ENCODE measurements around the gene MUSTN1.

Gene MUSTN1

DNA sequence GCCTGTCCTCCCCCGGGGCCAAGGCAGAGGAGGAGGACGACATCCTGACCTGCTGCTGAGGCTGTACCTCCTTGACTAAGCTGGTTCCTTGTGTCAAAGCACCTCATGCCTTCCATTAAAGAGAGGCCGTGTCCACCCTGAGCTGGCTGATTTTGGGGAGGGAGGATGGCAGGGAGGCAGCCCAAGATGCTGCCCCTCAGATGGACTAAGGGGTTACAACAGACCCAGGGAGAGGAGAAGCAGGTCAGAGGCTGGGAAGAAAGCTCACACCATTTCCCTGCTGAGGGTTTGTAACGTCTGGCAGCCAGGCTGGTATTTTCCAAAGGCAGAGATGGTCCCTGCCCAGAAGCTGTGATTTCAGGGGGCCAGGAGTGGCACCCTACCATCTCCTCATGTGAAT is 42.9 kb downstream of the MUSTN1 start:
- H3K27ac ChIP-seq, result no peak overlapping the region
- no peak for TF ChIP-seq CTCF (conservative IDR thresholded peaks at IDR 0.05)
- TF ChIP-seq ZFX (IDR thresholded peaks at IDR 0.05), result no peak

DNA sequence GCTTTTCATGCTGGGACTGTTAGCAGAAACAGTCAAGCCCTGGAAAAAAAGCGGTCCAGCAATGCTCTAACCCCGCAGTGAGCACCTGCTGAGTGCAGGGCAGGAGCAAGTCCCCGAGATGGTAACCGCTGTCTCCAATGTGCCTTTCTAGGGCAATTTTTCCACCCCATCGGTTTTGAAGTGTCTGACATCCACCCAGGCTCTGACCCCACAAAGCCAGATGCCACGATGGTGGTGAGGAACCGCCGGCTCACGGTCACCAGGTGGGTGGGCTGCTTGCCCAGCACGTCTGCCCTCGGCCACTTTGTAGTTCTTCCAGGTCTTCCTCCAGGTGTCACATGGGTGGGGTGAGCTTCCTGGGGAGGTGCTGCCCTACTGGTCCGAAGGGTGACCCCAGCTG is 43.5 kb downstream of the MUSTN1 start:
- no peak overlapping the region for H3K27ac ChIP-seq
- TF ChIP-seq CTCF (conservative IDR thresholded peaks at IDR 0.05) (no peak), ZFX (IDR thresholded peaks at IDR 0.05) (no peak)

GRCh38 chr3:52790741-52791140 is 44.1 kb downstream of the MUSTN1 start:
- TF ChIP-seq CTCF (conservative IDR thresholded peaks at IDR 0.05) (no peak), ZFX (IDR thresholded peaks at IDR 0.05) (no peak)
- no peak overlapping the region for H3K27ac ChIP-seq

DNA sequence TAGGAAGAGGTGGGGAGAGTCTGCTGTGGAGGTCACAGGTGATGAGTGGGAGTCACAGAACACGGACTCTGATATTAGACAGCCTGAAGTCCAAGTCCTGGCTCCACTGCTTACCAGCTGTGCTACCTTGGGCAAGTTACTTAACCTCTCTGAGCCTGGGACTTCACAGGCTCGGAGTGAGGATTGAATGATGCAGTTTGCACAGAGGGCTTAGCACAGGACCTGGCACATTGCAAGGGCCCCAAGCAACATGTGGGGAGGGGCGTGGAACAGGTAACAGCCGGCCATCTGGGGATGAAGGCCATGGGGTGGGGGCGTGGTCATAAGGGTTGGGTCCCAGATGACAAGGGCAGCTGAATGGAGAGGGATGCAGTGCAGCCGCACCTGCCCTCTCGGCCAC is 44.5 kb downstream of the MUSTN1 start:
- TF ChIP-seq ZFX (IDR thresholded peaks at IDR 0.05) (no peak), CTCF (conservative IDR thresholded peaks at IDR 0.05) (no peak)
- H3K27ac ChIP-seq, result no peak overlapping the region

DNA sequence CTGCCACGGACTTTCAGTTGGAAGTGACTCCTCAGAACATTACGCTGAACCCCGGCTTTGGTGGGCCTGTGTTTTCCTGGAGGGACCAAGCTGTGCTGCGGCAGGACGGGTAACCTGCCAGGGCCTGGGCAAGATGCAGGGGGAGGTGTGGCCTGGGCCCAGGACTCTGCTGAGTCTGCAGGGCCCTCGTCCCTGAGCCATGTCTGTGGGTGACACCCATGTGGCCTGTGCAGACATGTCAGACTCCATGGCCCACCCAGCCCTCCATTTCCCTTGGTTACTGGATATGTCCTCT is 45.1 kb downstream of the MUSTN1 start:
- TF ChIP-seq CTCF (conservative IDR thresholded peaks at IDR 0.05) (no peak), ZFX (IDR thresholded peaks at IDR 0.05) (no peak)
- no peak overlapping the region for H3K27ac ChIP-seq

- TF ChIP-seq ZFX (IDR thresholded peaks at IDR 0.05) (no peak), CTCF (conservative IDR thresholded peaks at IDR 0.05) (no peak)
- no peak overlapping the region for H3K27ac ChIP-seq
Measured at GRCh38 chr3:52788890-52789745, 45.7 kb downstream of the MUSTN1 start.

DNA sequence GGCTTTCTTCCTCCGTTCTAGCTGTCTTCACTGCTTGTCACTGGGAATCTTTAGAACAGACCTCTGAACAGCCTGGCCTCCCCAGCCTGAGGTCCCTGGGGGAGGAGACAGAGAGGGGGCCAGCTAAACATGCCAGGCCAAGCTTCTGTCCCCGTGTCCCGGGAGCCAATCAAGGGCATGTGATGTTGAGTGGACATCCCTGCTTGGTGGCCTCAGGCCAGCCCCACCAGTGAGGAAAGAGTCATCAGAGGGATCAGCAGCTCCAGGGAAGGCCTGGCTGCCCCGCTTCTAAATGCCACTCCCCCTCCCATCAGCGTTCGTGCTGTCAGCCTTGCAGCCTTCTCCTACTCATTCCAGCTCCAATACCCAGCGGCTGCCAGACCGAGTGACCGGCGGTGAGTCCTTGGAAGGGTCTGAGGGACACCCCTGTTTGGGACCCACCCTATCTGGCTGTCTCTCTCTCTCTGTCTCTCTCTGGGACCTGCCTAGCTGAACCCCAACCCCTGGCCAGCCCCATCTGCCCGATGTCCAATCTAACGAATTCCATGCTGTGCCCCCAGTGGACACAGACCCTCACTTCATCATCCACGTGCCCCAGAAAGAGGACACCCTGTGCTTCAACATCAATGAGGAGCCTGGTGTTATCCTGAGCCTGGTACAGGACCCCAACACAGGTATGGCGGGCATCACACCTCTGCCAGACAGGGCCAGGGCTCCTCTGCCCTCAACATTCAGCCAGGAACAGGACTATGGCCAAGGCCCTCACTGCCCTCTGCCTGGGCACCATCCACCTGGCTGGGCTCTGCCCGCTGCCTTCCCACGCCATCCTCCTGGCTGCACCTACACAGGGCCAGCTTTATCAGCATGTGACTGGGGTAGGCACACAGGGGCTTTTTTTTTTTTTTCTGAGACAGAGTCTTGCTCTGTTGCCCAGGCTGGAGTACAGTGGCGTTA is 46.9 kb downstream of the MUSTN1 start:
- H3K27ac ChIP-seq, result no peak overlapping the region
- TF ChIP-seq ZFX (IDR thresholded peaks at IDR 0.05) (no peak), CTCF (conservative IDR thresholded peaks at IDR 0.05) (no peak)
